GM19372 (cell line): ENCODE measurements around the gene FYN.

ENCODE experiments used
- ATAC-seq: cut with Tn5 transposase; IDR thresholded peaks from one replicate; pipeline ENCODE4 v1.9.1; 2021; ENCODE audit warnings: mild to moderate bottlenecking, low read depth, moderate library complexity; ENCODE audit not compliant: unreplicated experiment

FYN gene

DNA sequence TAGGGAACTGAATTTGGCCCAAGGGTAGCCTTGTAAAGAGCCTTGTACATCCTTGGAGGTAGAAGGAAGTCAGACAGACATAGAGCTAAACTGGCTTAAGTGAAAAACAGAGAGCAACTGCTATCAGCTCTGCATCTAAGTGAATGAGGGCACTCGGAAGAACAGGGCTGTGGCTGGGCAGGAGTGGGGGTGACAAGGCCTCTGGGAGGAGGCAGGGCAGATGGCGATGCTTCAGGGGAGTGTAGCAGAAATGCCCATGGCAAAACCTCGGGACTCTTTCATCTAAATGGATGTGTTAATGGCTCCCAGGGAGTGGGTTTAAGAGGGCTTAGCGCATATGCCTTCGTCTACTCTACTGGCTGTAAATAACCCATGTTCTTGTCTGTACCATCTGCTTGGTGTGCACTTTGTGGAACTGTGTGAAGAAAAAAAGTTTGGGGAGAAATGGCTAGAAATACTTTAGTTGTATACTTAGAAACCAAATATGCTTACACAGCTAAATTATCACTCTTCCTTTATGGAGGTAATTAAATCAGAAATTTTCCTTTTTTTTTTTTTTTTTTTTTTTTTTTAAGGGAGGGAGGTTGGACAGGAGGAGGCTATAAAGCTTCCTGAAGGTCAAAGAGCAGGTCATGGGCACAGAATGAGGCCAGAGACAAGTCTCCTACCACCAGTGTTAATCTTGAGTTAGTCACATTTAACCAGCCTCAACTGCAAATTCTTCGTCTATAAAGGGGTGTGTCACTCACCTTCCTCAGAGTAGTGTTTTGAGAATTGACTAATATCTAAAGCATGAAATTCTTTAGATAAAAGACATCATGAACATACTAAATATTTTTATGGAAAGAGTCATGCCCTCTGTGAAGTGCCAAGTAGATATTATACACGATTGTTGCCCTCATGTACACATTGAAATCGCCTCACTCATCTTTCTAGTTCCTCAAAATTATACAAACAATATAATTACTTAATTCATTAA, 60.9 kb downstream of the FYN start:
- ATAC-seq: no peak

- no peak for ATAC-seq
Measured at GRCh38 chr6:111810294-111811131, 62.7 kb downstream of the FYN start.

GRCh38 chr6:111809766-111810165, 63.5 kb downstream of the FYN start:
- no peak for ATAC-seq

GRCh38 chr6:111809264-111809663, 64.0 kb downstream of the FYN start:
- no peak for ATAC-seq

DNA sequence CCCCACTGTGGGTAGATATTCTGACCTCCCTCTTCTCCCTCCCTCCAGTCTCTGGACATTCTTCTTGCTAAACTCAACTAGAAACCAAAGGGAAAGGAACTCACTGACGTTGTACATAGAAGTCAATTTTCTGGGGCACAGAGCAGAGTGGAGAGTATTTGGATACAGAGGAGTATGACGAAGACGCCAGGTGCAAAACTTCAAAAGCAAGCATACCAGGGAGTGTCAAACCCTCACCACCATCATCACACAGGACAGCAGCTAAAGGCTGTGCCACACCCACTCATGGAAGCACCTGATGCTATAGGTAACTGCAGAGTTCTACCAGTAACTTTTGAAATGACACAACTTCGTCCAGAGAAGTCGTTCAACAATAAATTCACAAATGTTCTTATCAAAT, 64.8 kb downstream of the FYN start:
- ATAC-seq: no peak

- ATAC-seq: no peak
Measured at GRCh38 chr6:111806561-111807497, 66.4 kb downstream of the FYN start.

GRCh38 chr6:111806165-111806547, 67.1 kb downstream of the FYN start:
- ATAC-seq: peak; percentile 5

GRCh38 chr6:111805511-111806164, 67.6 kb downstream of the FYN start:
- ATAC-seq: peak; percentile 51

- peak; percentile 47 for ATAC-seq
Measured at GRCh38 chr6:111804627-111805235, 68.5 kb downstream of the FYN start.

GRCh38 chr6:111803804-111804203, 69.4 kb downstream of the FYN start:
- ATAC-seq: no peak

DNA sequence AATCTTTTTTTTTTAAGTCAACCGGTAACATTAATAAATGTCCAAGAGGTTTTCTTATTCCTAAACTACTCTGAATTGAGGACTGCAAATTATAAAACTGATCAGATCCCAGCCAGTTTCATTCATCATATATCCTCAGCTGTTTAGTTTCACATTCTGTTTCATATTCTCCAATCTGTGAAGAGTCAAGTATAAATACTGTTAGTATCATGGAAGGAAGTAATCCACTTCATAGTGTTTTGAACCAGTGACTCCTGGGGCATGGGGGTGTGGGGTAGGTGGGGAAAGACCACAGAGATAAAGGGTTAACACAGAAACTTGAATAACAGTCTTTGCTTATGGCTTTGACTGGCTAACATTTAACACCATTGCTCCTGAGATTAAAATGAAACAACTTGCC, 69.9 kb downstream of the FYN start:
- no peak for ATAC-seq

- no peak for ATAC-seq
Measured at GRCh38 chr6:111802720-111803330, 70.4 kb downstream of the FYN start.

GRCh38 chr6:111802015-111802414, 71.2 kb downstream of the FYN start:
- no peak for ATAC-seq

- no peak for ATAC-seq
Measured at GRCh38 chr6:111800821-111801220, 72.4 kb downstream of the FYN start.

DNA sequence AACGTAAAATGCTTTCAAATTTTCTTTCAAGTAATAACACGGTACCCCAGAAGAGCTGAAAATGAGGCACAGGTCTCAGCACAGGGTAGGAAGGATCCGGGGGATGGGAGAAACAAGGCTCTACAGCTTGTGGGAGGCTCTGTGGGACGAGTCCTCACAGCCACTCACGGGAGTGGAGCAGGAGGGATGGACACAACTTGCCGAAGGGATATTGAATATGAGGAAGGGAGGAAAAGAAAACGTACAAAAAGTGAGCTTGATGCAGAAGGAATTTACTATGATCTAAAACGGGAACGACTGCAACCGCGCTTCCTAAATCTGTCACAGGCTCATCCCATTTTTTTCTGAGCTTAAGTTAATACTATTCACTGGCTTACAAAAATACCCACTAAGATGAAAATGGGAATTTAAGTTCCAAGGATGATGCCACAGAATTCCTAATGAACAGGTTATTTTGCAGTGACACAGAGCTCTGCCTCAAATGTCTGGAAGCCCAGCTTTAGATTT, 72.9 kb downstream of the FYN start:
- no peak for ATAC-seq

DNA sequence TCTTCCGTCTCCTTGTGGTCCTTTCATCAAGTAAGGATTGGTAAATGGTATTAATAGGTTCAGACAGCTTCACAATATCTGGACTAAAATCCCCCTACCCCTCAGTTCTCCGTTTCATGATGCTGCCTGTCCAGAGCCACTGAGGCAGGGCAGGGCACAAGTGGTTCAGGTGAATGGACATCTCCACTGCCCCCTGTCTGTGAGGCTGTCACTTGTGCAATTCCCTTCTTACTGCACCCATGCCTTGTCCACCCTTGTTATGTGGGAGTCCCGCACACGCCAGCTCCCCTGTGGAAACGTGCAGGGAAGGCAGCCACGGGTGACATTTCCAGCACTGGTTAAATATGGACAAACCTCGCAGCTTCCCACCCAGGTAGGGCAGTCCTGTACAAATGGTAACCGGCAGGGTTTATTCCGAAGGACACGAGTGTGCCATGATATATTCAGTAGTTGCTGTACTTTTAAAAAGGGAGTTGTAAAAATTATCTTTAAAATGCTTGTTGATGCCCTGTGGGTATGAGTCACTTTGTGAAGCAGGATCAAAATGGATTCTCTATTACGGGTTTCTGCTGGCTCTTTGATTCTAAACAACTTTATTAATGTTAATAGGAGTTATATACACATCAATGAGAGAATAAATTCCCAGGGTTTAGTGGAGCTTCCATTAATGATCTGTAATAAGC, 73.5 kb downstream of the FYN start:
- ATAC-seq: no peak

DNA sequence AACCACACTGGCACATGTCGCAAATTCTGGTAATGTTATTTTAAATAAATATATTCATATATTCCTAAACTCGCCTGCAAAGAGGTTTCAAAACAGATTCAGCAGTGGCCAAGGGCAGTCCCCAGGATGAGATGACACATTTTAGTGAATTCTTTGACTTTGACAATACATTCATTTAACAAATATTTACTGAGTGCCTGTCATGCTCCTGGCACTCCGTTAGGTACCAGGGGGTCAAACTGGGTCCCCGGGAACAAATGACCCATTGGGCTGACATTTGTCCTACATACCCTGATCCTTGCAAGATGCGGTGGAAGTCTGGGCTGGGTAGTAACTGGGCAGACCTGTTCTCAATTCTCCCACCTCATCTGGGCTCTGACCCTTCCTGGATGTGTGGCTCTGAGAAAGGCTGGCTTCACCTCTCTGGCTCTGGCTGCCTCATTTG, 74.9 kb downstream of the FYN start:
- ATAC-seq: no peak

- no peak for ATAC-seq
Measured at GRCh38 chr6:111796310-111796918, 76.8 kb downstream of the FYN start.
